ENCODE data around the gene OR51A2.

Gene OR51A2

DNA sequence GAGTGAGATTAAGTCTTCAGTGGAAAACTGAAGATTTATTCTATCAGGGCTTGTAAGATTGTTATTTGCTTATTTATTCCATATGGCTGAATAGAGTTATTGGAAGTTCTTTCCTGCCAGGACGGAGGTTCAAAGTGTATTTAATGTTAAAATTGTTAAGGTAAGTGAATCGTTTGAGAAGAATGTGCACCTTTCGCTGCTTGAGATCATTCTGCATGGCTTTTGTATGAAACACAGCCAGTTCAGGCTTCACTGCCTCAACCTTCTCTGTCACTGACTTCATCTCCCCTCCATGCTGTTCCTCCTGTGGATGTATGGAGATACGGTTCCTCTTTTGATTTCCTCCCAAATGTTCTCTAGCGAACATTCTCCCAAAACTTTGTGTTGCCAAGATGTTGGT is 19.9 kb upstream of the OR51A2 start:
- Histone ChIP-seq H3K4me1 (ENCODE audit: low read length) (no peaks in the 10 kb centered on the region), H3K27ac (ENCODE audit: low read length) (no peak overlapping the region), H3K4me2 (ENCODE audit: low read depth, low read length) (no peak overlapping the region), H3K36me3 (replicated peaks; ENCODE audit: insufficient read depth, low read length) (no peaks in the 10 kb centered on the region), H3K9me2 (replicated peaks; ENCODE audit: insufficient read depth, low read length) (no peaks in the 10 kb centered on the region), H3K4me3 (ENCODE audit: low read length) (no peak overlapping the region), H3K79me2 (ENCODE audit: low read length) (no peaks in the 10 kb centered on the region), H2AFZ (ENCODE audit: low read length) (no peak overlapping the region), H3K27me3 (replicated peaks; ENCODE audit: insufficient read depth, low read length) (no peaks in the 10 kb centered on the region), H3F3A (ENCODE audit: insufficient read depth, low read length) (no peaks in the 10 kb centered on the region), H3K9me3 (replicated peaks; ENCODE audit: insufficient read depth, low read length) (no peaks in the 10 kb centered on the region), H4K20me1 (ENCODE audit: insufficient read depth, low read length) (no peaks in the 10 kb centered on the region), H3K9ac (ENCODE audit: low read length) (no peak overlapping the region)
- TF ChIP-seq EZH2 (optimal IDR thresholded peaks at IDR 0.05; ENCODE audit: low read depth, low read length) (no peak), EZH2phosphoT487 (IDR thresholded peaks at IDR 0.05; ENCODE audit: low read length) (no peak)
- TF ChIP-seq, protein P1, sequence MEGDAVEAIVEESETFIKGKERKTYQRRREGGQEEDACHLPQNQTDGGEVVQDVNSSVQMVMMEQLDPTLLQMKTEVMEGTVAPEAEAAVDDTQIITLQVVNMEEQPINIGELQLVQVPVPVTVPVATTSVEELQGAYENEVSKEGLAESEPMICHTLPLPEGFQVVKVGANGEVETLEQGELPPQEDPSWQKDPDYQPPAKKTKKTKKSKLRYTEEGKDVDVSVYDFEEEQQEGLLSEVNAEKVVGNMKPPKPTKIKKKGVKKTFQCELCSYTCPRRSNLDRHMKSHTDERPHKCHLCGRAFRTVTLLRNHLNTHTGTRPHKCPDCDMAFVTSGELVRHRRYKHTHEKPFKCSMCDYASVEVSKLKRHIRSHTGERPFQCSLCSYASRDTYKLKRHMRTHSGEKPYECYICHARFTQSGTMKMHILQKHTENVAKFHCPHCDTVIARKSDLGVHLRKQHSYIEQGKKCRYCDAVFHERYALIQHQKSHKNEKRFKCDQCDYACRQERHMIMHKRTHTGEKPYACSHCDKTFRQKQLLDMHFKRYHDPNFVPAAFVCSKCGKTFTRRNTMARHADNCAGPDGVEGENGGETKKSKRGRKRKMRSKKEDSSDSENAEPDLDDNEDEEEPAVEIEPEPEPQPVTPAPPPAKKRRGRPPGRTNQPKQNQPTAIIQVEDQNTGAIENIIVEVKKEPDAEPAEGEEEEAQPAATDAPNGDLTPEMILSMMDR (IDR thresholded peaks at IDR 0.05; ENCODE audit: low read length) = no peak
- no peak for DNase-seq

DNA sequence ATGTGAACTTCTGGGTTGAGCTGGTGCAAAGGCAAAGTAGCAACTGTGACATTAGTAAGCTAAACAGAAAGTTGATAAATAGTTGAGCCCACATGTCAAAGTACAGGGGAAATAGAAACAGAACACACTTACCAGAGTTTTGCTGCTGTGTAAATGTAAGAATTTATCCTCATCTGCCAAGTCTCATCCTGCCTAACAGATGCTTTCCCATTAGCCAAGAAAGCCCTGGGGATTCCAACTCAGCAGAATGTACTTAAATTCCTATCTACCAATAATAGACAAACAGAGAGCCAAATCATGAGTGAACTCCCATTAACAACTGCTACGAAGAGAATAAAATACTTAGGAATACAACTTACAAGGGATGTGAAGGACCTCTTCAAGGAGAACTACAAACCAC is 7.3 kb upstream of the OR51A2 start:
- DNase-seq = no peak
- no peaks in the 10 kb centered on the region for H3F3A ChIP-seq (ENCODE audit: insufficient read depth, low read length)
- H3K9me2 ChIP-seq (replicated peaks; ENCODE audit: insufficient read depth, low read length) = no peaks in the 10 kb centered on the region
- H3K9ac ChIP-seq (ENCODE audit: low read length) = no peak overlapping the region
- no peak for TF ChIP-seq EZH2phosphoT487 (IDR thresholded peaks at IDR 0.05; ENCODE audit: low read length)
- no peak for TF ChIP-seq EZH2 (optimal IDR thresholded peaks at IDR 0.05; ENCODE audit: low read depth, low read length)
- TF ChIP-seq, protein P1 (IDR thresholded peaks at IDR 0.05; ENCODE audit: low read length) = no peak
- no peak overlapping the region for H3K4me3 ChIP-seq (ENCODE audit: low read length)
- no peak overlapping the region for H3K27ac ChIP-seq (ENCODE audit: low read length)
- H4K20me1 ChIP-seq (ENCODE audit: insufficient read depth, low read length) = no peaks in the 10 kb centered on the region
- H3K79me2 ChIP-seq (ENCODE audit: low read length) = no peaks in the 10 kb centered on the region
- H3K36me3 ChIP-seq (replicated peaks; ENCODE audit: insufficient read depth, low read length) = no peaks in the 10 kb centered on the region
- H3K4me2 ChIP-seq (ENCODE audit: low read depth, low read length) = no peak overlapping the region
- H3K27me3 ChIP-seq (replicated peaks; ENCODE audit: insufficient read depth, low read length) = no peaks in the 10 kb centered on the region
- no peaks in the 10 kb centered on the region for H3K9me3 ChIP-seq (replicated peaks; ENCODE audit: insufficient read depth, low read length)
- no peaks in the 10 kb centered on the region for H3K4me1 ChIP-seq (ENCODE audit: low read length)
- H2AFZ ChIP-seq (ENCODE audit: low read length) = no peak overlapping the region

DNA sequence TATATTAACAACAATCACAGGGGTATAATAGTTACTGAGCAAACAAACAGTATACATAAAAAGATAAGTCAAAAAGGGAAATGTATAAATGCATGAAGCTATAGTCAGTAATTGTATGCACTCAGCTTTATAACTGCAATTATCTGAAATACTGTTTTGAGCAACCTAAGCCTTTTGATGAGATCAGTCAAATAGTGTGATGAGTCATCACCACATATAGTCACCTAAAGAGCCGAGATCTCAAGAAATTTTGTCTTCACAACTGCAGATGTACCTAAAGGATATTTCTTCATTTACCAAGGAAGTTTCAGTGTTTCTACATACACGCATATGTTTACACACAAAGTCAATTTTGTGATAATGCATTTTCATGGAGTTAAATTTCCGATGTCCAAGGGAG is 5.4 kb upstream of the OR51A2 start:
- no peak overlapping the region for H3K27ac ChIP-seq (ENCODE audit: low read length)
- no peak for DNase-seq
- TF ChIP-seq, protein P1 (IDR thresholded peaks at IDR 0.05; ENCODE audit: low read length) = no peak
- TF ChIP-seq EZH2phosphoT487 (IDR thresholded peaks at IDR 0.05; ENCODE audit: low read length) (no peak), EZH2 (optimal IDR thresholded peaks at IDR 0.05; ENCODE audit: low read depth, low read length) (no peak)

More for the DNA sequence above, 5.4 kb upstream of the OR51A2 start:
- Histone ChIP-seq H3K36me3 (replicated peaks; ENCODE audit: insufficient read depth, low read length) (no peaks in the 10 kb centered on the region), H4K20me1 (ENCODE audit: insufficient read depth, low read length) (no peaks in the 10 kb centered on the region), H3F3A (ENCODE audit: insufficient read depth, low read length) (no peaks in the 10 kb centered on the region), H3K4me2 (ENCODE audit: low read depth, low read length) (no peak overlapping the region), H3K9me3 (replicated peaks; ENCODE audit: insufficient read depth, low read length) (no peaks in the 10 kb centered on the region), H3K9ac (ENCODE audit: low read length) (no peak overlapping the region), H3K79me2 (ENCODE audit: low read length) (no peaks in the 10 kb centered on the region), H3K27me3 (replicated peaks; ENCODE audit: insufficient read depth, low read length) (no peaks in the 10 kb centered on the region), H3K9me2 (replicated peaks; ENCODE audit: insufficient read depth, low read length) (no peaks in the 10 kb centered on the region), H2AFZ (ENCODE audit: low read length) (no peak overlapping the region), H3K4me1 (ENCODE audit: low read length) (no peaks in the 10 kb centered on the region), H3K4me3 (ENCODE audit: low read length) (no peak overlapping the region)
